Kidney capillary endothelial cell (primary cell): Measurements from ENCODE around the gene ARHGAP10.

Source experiments
- DNase-seq: peaks from one replicate; pipeline ENCODE4 v3.0.0-alpha.2; 2018; ENCODE audit warnings: low spot score

Gene ARHGAP10

DNA sequence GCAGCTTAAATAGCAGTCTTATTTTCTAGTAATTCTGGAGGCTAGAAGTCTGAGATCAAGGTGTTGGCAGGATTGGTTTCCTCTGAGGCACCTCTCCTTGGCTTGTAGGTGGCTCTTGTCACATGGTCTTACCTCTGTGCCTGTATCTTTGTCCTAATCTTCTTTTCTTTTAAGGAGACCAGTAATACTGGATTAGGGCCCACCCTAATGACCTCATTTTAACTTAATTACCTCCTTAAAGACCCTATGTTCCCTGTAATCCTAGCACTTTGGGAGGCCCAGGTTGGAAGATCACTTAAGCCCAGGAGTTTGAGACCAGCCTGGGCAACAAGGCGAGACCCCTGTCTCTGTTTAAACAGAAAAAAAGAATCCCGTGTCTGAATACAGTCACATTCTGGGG, 38.9 kb downstream of the ARHGAP10 start:
- DNase-seq = no peak

DNA sequence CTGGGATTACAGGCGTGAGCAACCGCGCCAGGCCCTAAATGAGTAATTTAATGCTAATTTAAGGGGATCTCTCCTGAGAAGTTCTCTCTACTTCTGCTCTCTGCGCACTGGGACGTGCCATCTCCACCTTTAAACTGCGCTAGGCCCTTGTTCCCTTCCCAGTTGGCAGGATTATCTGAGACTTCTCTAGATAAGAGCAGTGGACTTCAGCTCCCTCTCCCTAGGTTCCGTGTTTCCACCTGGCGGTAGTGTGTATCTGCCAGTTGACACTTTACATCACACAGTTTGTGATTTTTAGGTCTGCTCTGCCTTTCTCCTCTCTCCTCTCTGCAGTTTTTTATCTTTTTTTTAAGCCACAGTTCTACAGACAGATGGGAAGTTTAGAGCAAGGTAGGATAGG, 40.2 kb downstream of the ARHGAP10 start:
- DNase-seq = no peak

DNA sequence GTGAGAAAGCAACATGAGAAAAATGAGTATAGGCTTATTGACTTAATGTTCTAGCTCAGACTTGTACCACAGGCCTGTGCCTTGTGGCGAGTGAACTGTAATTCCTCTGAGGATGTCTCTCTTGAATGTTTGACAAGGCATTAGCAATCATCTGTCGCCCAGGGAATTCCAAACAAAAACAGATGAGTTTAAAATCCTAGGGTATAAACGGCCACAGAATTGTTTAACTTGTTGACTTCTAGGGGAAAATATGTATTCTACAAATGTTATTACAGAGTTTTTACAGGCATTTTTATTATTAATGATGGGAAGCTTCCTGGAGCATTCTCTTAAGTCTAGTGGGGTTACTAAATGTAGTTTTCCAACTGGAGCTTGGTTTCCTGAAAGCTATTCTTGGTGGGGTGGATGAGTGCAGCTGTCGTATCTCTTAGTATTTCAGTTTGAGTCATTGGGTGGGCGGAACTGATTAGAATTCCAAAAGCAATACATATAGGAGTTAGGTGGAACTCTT, 40.6 kb downstream of the ARHGAP10 start:
- DNase-seq = peak; percentile 97

DNA sequence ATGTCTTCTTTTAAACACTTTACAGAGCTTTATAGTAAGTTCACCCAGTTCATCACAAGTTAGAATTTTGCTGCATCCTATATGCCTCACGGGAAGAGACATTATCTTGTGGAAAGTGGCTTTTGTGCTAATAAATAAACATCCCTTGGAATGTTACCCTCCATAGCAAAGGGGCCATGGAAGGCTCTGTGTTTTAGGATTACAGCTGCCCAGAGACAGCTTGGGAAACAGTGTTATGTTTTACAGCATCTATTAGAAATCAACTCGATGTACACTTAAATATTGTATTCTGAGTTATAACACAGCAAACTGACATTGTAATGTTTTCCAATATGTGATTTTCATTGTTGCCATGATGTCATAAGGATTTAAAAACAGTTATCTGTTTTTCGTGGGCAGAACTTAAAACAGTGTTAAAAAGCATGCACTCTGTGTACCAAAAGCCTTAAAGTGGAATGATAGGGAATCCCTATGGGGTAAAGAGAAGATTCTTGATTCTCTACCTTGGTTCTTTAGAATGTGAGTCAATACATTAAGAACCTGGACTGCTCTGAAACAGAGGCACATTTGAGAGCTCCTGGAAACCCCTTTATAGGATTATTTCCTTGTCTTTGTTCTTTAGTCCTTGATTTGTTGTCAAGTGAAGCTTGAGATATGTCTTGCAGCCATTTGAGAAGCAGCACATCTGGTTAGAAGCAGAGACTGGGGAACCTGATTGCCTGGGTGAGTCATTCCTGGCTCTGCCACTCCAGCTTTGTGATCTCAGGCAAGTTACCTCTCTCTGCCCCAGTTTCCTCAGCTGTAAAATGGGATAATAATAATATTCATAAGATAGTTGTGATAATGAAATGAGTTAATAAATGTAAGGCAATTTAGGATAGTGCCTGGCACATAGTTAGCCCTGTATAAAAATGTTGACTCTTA, 41.6 kb downstream of the ARHGAP10 start:
- peak; percentile 39 for DNase-seq

DNA sequence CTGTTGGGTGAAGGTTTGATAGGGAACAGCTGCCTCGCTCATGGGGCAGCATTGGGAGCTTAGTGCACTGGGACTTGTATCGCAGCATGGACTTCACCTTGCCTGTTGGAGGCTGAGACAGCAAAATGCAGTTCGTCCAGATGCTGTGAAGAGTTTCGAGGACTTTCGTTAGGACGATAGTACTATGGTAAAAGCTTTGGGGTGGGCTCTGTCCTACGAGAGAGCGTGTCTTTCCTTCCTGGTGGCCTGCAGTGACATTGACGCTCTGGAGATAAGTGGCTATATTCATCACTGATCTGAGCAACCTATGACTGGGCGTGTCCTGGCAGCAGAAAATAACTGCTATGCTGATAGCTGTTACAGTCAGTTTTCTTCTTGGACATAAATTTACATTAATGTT, 44.8 kb downstream of the ARHGAP10 start:
- DNase-seq = no peak

DNA sequence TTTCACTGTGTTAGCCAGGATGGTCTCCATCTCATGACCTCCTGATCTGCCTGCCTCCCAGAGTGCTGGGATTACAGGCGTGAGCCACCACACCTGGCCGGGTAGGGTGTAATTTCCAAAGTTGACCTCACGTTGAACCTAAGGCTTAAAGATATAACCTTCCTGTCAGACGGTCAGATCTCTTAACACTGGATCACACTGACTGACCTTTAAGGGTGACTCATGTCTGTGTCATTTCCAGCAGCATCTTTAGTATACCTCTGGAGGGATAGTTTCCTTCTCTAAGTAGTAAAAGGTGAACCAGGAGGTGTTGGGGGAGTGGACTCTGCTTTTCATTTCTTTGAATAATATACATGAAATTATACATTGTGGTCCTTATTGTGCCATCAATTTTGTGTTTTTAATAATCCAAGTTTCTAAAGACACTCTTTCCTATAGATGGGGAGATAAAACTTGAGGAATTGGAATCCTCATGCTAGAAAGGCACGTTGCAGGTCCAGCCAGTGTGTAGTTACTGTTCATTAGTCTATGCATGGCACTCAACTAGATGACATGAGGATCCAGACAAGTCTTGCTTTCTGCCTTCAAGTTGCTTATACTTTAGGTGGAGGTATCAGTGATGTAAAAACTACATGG, 45.7 kb downstream of the ARHGAP10 start:
- peak; percentile 59 for DNase-seq

DNA sequence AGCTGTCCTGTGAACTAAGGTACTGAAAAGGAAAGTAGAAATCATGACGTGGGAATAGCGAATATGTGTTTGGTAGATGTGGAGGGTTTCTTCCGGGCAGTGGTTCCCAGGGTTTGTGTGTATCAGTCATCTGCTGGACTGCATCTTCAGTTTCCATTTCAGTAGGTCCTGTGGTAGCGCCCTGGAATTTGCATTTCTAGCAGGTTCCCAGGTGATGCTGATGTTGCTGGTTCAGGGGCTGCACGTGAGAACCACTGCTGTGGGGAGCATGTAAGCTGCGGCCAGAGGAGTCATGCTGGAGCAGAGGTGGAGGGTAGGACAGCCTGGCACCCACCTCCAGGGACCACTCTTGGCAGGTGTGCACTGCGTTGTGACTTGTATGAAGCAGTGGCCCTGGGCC, 47.1 kb downstream of the ARHGAP10 start:
- DNase-seq = no peak

DNA sequence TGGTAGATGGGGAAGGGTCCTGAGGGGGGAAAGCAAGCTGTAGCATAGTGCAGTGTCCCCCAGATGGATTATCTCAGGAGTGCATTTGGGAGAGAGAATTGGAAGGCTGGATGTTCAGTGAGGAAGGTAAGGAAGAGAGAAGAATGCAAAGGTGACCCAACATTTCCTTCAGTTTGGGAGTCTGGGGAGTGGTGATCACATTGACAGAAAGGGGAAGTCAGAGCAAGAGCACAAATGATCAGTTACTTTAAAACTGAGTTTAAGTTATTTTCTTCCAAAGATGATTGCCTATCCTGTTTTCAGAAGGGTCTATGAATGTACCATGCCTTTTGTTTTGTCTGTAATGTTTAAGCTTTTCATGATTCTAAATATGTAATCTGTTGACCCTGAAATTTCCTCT, 47.6 kb downstream of the ARHGAP10 start:
- no peak for DNase-seq

DNA sequence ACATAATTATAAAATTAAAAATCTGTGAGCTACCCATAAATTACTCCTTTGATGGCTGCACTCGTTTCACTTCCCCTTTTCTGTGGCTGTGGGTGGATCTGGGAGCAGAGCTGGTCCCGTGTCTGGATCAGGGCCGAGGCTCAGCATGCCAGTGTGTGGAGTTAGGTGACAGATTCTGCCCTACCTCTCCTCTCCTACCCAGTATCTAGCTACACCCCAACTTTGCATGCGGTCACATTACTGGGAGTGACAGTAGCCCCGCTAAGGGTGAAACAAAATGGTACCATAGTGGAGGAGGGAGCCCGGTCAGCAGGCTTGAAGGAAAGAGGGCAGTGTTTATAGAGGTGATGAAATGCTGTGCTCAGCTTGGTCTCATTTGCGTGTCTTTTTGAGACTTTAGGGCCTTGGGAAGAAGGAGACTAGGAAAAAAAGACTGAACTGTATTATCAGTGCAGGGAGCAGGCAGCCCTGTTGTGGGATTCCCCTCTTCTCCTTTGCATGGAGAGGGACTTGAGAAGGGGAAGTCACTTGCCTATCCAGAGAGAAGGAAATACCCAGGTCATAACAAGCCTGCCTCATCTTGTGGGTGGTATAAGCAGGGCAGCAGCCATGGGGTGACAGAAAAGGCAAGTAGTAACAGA, 48.4 kb downstream of the ARHGAP10 start:
- no peak for DNase-seq

DNA sequence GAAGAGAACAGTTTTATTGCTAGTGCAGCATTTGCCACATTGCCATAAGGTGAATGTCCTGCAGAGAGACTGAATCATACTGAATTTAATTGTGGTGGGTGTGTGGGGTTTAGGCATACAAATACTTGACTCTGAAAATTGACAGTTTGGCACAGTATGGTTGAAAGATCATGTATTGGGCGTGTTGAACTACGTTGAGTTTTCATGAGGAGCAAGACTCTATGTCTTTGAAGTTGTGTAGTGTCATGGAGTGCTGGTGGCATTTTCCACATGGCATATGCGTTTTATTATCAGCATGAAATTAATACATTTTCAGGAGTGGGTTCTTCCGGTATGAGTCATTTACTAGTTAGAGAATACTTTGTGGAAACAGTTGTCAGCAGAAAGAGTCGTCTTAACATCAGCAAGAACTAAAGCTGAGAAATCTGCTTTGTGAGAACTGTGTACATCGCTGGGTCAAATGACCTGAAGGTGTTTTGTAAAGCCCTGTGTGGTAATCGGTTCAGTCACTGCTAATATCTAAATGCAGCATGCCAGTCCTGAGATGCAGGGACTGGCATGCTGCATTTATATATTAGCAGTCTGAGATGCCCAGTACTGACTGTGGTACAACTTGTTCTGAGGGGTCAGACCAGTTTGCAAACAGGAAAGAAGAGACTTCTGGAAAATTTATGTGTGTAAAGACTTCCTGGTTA, 50.3 kb downstream of the ARHGAP10 start:
- peak; percentile 42 for DNase-seq

DNA sequence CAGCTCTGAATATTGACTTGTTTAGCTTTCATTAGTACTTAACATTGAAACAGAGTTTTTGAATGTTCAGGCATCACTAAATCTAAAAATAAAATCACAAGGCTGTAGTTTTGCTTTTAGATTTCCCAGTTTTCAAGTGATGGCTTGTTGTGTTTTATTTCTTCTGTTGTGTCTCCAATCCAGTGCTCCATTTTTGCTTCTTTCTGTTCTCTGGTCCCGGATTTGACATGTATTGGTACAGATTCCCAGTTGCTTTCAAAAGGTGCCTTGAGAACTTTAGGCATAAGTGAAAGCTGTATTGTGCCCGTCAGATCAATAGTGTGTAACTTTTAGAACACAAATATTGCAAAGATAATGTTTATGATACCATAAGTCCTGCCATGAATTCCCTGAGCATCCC, 53.2 kb downstream of the ARHGAP10 start:
- DNase-seq = no peak

DNA sequence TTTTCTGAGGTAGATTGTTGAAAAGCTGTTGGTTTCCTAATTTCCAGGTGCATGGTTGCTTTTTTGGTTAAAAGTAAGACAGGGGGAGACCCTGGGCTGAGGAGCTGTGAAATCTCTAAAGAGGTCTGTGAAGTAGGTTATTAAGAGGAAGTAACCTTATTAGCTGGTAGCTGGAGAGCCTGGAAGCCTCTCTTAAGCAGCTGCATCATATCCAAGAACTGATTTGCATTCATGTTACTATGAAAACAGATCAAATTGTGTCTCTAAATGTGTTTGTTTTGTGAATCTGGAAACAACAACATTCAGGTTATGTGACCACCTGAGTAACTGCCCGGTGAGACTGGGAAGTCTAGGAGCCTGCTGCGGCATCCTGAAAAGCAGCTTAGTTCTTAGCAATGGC, 54.1 kb downstream of the ARHGAP10 start:
- no peak for DNase-seq

DNA sequence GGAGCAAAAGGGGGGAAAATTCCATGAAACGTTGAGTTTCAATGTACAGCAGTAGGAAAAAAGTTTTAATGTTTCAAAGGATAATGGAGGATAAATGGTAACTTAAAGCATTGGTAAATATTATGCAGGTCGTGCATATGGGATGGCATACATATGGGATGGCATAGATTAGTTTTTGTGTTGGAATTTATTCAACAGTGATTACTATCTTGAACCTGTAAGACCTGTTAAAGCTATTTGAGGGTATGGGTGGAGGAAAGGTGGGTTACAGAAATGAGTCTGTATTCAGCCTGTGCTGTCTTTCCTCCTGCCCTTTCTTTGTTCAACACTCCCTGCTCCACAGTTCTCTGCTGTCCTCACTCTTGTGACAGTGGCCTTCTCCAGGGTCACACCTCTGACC, 54.6 kb downstream of the ARHGAP10 start:
- no peak for DNase-seq

DNA sequence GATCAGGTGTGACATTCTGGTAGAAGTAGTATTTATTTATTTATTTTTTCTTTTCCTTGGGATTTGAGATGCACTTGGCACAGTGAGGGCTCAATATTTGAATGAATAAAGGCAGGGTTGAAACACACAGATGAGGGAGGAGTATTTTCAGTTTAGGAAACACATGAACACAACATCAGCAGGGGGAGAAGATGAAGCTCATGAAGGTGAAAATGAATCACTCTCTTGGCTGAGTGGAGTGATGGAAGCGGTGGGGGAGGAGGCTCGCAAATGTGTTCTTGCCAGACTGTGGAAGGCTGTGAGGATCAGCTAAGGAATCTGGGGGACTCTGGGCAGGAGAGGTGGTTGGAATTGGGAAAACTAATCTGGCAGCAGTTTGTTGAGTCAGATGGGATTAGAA, 55.3 kb downstream of the ARHGAP10 start:
- no peak for DNase-seq

DNA sequence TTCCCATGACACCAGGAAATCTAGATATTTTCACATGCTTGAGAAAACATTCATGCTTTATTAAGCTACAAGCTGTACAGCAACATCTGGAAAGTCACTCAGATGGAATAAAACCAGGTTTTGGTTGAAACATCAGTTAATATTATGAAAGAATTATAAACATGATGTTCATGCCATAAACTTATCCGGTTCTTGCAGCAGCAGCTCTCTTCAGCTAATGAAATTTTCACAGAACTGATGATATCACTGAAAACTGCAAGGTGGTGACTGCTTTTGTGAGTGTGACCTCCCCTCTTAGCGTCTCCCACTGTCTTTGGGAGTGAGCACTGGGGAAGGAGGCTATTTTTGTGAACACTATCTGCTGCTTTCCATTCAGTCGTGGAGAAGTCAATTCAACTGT, 56.9 kb downstream of the ARHGAP10 start:
- DNase-seq = no peak

DNA sequence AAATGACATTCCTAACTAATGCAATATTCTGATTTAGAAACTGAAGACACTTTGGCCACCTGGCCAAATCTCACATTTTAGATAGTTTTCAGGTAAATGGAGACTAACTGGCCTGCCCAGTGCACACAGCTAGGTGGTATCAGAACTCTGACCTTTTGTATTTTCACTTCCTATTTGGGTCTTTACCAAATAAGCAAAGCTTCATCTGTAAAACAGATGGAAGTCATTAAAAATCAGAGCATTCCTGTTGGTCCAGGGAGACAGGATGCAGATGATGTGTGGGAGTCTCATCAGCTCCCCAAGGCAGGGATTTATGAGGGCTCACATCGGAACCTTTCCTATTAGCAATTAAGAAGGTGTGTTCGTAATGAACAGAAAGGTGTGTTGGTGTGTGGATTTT, 57.7 kb downstream of the ARHGAP10 start:
- DNase-seq = no peak

DNA sequence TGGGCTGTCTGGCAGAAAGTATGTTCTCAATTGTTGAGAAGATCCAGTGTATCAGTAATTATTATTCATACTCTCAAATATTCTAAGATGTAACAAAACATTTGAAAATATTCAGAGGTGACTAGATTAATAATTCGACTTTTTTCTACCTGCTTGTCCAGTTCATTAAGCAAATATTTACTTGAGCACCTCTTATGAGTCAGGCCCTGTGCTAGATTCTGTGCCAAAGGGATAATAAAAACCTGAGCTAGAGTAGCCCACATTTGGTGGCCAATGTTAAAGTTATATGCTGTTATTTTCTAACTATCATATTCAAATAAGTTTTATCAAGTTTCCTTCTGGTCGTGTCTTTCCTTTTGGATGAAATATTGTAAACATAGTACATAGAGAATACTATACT, 58.5 kb downstream of the ARHGAP10 start:
- no peak for DNase-seq

DNA sequence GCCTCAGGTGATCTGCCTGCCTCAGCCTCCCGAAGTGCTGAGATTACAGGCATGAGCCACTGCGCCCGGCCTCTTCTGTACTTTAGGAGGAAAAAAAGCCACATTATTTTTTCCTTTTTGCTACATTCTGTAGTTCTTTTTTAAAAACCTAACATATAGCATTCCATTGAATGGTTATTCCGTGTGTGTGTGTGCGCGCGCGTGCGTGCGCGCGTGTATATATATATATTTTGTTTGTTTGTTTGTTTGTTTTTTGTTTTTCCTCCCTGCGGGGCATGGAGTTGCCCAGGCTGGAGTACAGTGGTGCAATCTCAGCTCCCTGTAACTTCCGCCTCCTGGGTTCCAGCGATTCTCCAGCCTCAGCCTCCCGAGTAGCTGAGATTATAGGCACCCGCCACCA, 59.5 kb downstream of the ARHGAP10 start:
- DNase-seq = no peak

DNA sequence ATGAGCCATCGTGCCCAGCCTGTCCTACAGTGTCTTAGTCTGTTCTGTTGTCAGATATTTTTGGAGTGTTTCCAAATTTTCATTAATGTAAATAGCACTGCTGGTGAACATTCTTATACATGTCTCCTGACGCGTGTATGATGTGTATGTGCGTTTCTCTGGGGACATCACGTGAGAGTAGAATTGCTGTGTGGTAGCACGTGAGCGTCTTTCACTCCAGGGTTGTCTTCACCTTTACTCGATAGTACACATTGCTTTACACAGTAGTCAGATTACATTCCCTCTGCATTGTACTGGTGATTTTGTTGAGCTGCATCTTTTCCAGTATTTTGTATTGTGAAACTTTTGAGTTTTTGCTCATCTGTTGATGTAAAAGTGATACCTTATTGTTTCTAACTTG, 60.0 kb downstream of the ARHGAP10 start:
- no peak for DNase-seq

DNA sequence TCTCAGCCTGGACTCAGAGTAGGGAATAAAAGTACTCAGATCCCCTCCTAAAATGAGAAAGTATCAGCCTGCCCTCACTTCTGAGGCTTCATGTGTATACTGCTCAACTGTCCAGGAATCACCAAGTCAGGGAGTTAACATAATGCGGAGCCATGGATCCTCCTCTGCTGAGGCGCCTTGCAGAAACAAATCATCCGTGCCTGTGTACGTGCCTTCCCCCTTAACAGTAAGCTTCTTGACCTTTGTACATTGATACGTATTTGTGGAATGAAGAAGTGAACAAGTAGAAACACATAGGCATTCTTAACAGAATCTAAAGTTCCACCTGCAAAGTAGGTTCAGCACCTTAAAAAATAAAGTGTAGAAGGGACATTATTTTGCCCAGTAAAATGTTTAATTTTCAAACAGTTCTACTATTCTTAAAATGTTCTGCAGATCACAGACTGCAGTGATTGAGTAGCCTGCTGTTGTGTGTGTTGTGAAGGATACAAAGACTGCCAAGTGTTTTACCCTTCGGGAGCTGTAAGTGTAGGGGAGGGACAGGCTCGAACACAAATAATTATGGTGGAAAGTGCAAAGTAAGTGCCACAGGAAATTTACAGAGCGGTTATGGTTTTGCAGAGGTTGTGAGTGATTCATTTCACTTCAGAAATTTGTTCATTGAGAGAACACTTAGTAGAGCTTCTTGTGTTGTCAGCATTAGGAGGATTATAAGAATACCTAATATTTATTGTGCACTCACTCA, 61.9 kb downstream of the ARHGAP10 start:
- DNase-seq = no peak

DNA sequence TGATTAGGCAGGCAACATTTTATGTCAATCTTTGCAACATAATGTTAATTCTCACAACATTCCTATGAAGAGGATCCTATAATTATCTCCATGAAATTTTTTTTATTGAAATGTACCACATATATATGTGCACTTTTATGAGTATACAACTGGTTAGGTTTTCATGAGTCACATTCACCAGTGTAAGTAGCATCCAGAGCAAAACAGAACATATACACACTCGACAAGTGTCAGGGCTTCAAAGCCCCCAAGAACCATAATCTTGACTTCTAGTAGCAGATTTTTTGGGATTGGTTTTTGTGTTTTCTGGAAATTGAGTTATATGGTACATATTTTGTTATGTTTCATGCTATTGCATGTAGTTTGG, 62.4 kb downstream of the ARHGAP10 start:
- DNase-seq = no peak
